ENCODE data around the gene AFAP1.

AFAP1 gene

GRCh38 chr4:7939377-7940108 is at the start of gene AFAP1:
Gene AFAP1 (minus strand): TSS chr4:7939861. CDS start chr4:7872078, 67,783 bp downstream.
- peak; percentile 86 for DNase-seq

- no peak for DNase-seq
Measured at GRCh38 chr4:7988437-7988836, 48.8 kb upstream of the AFAP1 start.

DNA sequence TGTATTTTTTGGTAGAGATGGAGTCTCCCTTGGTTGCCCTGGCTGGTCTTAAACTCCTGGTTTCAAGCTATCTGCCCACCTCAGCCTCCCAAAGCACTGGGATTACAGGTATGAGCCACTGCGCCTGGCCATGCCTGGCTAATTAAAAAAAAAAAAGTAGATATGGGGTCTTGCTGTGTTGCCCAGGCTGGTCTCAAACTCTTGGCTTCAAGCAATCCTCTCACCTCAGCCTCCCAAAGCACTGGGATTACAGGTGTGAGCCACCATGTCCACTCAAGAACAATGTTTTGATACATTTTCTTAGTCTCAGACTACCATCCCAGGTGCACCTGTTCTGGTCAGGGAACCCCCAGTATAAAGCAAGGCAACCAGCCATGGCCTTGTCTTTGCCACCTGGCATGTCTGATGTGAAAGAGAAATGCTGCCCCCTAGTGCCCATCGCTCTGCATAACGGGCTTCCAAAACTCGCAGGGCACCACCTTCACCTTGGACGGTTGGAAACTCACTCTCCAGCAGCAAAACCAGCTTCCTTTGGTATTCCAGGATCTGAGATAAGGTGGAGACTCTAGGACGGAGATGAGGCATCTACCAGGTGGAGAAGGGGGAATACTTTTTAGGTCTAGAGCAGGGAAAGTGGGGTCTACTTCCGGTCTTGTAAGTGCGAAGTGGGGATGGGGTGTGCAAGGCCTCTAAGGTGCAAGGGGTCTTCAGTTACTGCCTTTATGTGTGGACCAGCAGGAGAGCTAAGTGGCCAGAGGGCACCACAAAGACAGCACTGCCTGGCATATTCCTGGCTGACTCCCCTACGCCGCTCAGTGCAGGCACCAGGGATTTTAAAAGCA is 47.7 kb upstream of the AFAP1 start:
- DNase-seq: no peak

DNA sequence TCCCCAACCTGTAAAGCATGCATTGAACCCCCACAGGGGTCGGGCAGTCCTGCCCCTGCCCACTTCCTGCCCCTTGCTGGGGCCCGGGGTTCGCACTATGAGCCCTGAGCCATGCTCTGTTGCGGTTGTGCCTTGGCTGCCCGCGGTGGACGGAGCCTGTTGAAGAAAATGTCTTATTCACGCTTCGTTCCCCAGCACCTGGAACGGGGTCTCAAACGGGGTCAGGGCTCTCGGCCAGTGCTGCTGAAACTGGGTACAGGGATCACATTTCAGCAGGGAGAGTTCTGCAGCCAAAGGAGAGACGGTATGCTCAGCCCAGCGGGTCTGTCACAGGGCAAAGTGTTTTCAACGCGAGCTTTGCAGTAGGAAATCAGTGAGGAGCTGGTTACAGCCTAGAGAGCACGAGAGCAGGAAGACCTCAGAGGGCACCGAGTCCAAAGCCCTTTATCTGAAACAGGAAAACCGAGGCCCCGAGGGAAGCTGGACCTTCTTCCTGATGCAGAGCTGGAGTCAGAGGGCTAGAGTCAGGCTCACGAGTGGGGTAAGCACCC is 46.3 kb upstream of the AFAP1 start:
- DNase-seq: no peak

- no peak for DNase-seq
Measured at GRCh38 chr4:7985072-7985471, 45.4 kb upstream of the AFAP1 start.

DNA sequence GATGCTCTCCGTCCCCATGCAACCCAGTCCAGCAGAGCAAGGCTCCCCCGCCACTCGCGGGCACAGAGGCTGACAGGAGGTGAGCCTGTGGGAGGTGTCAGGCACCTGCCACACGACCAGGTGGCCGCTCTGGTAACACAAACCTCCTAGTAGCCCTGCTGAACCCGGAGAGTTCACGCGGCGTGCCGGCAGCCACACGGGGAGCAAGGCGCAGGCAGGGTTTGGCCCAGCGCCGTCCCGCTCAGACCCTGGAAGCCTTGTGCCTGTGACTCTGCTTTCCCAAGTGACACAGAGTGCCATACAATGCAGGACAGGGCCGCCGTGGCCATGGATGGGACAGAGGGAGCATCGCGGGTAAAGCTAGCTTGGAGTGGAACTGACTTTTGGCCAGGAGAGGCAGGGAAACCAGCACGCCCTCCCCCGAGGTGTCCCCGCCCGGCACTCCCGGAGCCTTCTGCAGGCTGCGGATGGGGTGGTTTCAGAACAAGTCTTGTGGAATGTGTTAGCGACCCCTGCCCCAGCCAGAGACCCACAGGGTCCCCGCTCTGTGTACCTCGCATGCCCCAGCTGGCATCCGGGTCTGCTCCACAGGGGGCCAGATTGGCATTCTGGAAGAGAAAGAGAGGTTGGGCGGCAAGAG is 44.7 kb upstream of the AFAP1 start:
- DNase-seq: no peak

- no peak for DNase-seq
Measured at GRCh38 chr4:7983296-7983695, 43.6 kb upstream of the AFAP1 start.

GRCh38 chr4:7981738-7982394 is 42.2 kb upstream of the AFAP1 start:
- DNase-seq: no peak

- no peak for DNase-seq
Measured at GRCh38 chr4:7980036-7980435, 40.4 kb upstream of the AFAP1 start.

- no peak for DNase-seq
Measured at GRCh38 chr4:7979652-7979968, 39.9 kb upstream of the AFAP1 start.

DNA sequence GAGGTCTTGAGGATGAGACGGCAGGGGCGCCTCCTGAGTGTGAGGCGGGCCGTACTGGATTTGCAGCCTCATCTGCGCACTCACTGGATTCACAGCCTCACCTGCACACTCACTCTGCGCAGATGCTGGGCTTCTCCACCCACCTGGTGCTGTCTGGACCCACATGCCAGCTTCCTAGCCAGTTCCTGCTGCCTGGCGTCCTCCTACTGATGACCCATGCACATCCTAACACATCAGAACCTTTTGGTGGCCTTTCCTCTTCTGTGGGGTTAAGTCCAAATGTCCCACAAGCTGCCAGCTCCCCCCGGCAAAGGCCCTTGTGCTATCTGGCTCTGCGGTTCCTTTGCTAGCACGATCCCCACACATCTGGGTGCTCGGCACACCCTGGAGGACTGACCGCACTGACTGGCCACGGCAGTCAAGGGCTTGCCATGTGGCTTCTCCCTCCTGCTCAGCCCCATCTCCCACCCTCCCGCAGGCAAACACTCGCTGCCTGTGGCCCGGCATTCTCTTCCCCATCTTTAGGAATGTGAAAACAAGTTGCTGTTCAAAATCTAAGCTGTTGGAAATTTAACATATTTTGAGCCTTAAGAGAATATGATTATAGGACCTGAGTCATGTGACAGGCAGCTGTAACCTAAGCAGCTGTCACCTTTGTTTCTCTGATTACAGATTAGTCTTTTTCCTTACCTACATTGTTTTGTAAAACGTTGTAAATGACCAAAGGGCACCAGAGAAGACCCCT is 39.4 kb upstream of the AFAP1 start:
- DNase-seq: no peak

- no peak for DNase-seq
Measured at GRCh38 chr4:7978489-7978888, 38.8 kb upstream of the AFAP1 start.

DNA sequence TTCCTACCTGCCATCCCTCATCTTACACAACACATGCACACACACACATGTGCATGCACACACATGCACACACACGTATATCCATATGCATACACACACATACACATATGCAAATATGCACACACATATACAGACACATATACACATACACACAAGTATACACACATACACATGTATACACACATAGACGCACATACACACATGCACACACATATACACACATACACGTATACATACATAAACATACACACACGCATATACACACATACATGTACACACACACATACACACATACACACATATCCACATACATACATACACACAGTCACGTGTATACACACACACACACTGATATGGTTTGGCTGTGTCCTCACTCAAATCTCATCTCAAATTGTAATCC is 37.0 kb upstream of the AFAP1 start:
- no peak for DNase-seq

DNA sequence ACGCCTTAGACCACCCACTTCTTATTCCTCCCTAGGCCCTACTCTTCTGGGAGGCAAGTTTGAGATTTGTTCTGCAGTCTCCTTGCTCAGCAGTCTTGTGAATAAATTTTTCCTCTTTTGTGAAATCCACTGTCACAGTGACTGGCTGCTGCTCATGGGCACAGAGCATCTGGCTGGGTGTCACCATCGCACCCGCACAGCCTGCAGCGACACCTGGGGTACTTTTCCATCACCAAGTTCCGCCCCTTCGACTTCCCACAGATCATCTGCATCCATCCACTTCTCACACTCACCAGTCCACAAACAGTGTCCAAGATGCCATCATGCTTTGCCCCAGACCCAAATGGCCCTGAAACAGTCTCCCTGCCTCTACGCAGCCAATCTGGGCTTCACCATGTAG is 36.4 kb upstream of the AFAP1 start:
- no peak for DNase-seq

GRCh38 chr4:7974425-7974824 is 34.8 kb upstream of the AFAP1 start:
- no peak for DNase-seq

- DNase-seq: no peak
Measured at GRCh38 chr4:7973545-7973981, 33.9 kb upstream of the AFAP1 start.

GRCh38 chr4:7971881-7972500 is 32.3 kb upstream of the AFAP1 start:
- DNase-seq: no peak

DNA sequence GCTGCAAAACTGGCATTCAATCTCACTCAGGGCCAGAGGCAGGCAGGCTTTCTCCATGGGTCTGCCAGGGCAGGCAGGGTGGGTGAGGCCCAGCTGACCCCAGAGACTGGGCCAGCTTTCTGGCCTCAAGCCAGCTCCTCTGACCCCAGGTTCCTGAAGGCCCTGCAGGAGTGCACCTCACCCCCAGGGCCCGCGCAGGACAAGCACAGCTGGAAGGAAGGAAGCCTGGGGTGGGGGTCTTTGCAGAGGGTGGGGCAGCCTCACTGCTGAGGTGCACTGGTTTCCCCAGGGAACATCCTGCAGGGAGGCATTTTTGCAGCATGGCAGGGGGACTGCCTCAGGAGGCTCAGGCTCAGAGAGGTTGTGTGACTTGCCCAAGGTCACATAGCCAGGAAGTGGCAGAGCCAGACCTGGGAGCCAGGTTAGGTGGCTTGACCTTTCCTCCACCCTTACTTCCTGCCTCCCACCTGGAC is 31.5 kb upstream of the AFAP1 start:
- no peak for DNase-seq

DNA sequence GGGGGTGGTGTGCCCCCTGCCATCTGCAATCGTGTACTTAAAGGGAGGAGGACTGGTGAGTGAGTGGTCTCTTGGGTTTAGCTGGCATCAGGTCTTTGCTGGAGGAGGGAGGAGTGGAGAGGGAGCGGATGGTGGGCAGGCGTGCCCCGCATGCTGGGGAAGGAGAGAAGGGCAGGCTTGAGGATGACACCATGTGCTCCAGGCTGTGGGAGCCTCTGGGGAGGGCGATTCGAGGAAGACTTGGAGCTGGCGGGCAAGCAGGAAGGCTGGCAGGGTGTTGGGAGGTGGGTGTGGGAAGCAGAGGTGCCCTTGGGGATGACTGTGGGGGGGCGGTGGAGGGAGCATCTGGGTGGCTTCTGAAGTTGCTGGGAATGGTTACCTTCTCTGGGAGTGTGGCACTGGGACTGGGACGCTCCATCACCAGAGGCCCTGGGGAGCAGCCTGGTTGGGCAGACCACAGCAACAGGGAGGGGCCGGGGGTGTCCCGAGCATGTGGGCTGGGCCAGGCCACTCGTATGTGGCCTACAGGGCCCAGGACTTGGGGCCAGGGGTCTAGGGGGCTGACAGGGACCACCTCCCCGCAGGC is 30.8 kb upstream of the AFAP1 start:
- no peak for DNase-seq

GRCh38 chr4:7968262-7968896 is 28.7 kb upstream of the AFAP1 start:
- DNase-seq: no peak

Data from NCI-H2171 (cell line).